Stimulated activated CD4-positive, alpha-beta T cell treated with anti-CD3 and anti-CD28 coated beads, Interleukin-4, amount 100 ng/mL, for 24 hours (primary cell): ENCODE results near the gene CKM.
"Not testable (repeated sequence)": the region's sequence is repeated elsewhere in the genome, so short reads cannot be mapped to it uniquely, and the experiment has no call there.

Experiments used
- DNase-seq: peaks from one replicate; pipeline ENCODE4 v3.0.0-alpha.2; 2020

CKM gene

GRCh38 chr19:45315304-45315703 lies 7.4 kb downstream of the CKM start:
- DNase-seq: no peak

- no peak for DNase-seq
These were observed 7.9 kb downstream of the CKM start for GRCh38 chr19:45314708-45315245.

GRCh38 chr19:45312285-45312684 lies 10.4 kb downstream of the CKM start:
- not testable (repeated sequence) for DNase-seq

- DNase-seq: no peak
These were observed 11.1 kb downstream of the CKM start for GRCh38 chr19:45311621-45312020.

- not testable (repeated sequence) for DNase-seq
These were observed 13.4 kb downstream of the CKM start for GRCh38 chr19:45309322-45309721.

GRCh38 chr19:45307361-45307760 lies 15.3 kb downstream of the CKM start:
- DNase-seq: no peak

- DNase-seq: no peak
These were observed 16.1 kb downstream of the CKM start for GRCh38 chr19:45306518-45307027.

- DNase-seq: no peak
These were observed 16.6 kb downstream of the CKM start for GRCh38 chr19:45306040-45306439.

GRCh38 chr19:45305421-45305820 lies 17.3 kb downstream of the CKM start:
- no peak for DNase-seq

- no peak for DNase-seq
These were observed 17.7 kb downstream of the CKM start for GRCh38 chr19:45305007-45305406.

- DNase-seq: no peak
These were observed 18.3 kb downstream of the CKM start for GRCh38 chr19:45304141-45304926.

GRCh38 chr19:45303269-45304060 lies 19.2 kb downstream of the CKM start:
- DNase-seq: no peak

GRCh38 chr19:45302416-45302815 lies 20.3 kb downstream of the CKM start:
- no peak for DNase-seq

- DNase-seq: no peak
These were observed 23.0 kb downstream of the CKM start for GRCh38 chr19:45299719-45300118.

- DNase-seq: no peak
These were observed 24.4 kb downstream of the CKM start for GRCh38 chr19:45298264-45298663.

- no peak for DNase-seq
These were observed 25.0 kb downstream of the CKM start for GRCh38 chr19:45297674-45298073.

GRCh38 chr19:45296355-45296754 lies 26.3 kb downstream of the CKM start:
- no peak for DNase-seq

- no peak for DNase-seq
These were observed 26.8 kb downstream of the CKM start for GRCh38 chr19:45295873-45296272.

GRCh38 chr19:45294291-45295029 lies 28.2 kb downstream of the CKM start:
- no peak for DNase-seq

- peak; percentile 22 for DNase-seq
These were observed 29.0 kb downstream of the CKM start for GRCh38 chr19:45293682-45294081.

GRCh38 chr19:45291834-45292233 lies 30.8 kb downstream of the CKM start:
- no peak for DNase-seq

GRCh38 chr19:45290381-45290931 lies 32.2 kb downstream of the CKM start:
- DNase-seq: no peak
